GM21529 (cell line): ENCODE measurements around the gene SLC4A9.

Experiments used
- ATAC-seq: cut with Tn5 transposase; IDR thresholded peaks from one replicate; pipeline ENCODE4 v1.9.1; 2021; ENCODE audit not compliant: unreplicated experiment

SLC4A9 gene

GRCh38 chr5:140361901-140362300 is 1.9 kb downstream of the SLC4A9 start:
- no peak for ATAC-seq

- ATAC-seq, result no peak
Measured at GRCh38 chr5:140362311-140362710, 2.3 kb downstream of the SLC4A9 start.

- peak; percentile 93 for ATAC-seq
Measured at GRCh38 chr5:140362875-140363630, 3.1 kb downstream of the SLC4A9 start.

- ATAC-seq, result no peak
Measured at GRCh38 chr5:140363631-140364471, 3.9 kb downstream of the SLC4A9 start.

GRCh38 chr5:140364472-140364765 is 4.4 kb downstream of the SLC4A9 start:
- no peak for ATAC-seq

- no peak for ATAC-seq
Measured at GRCh38 chr5:140365282-140365681, 5.3 kb downstream of the SLC4A9 start.

GRCh38 chr5:140365941-140366340 is 5.9 kb downstream of the SLC4A9 start:
- no peak for ATAC-seq

- ATAC-seq, result no peak
Measured at GRCh38 chr5:140366589-140367255, 6.7 kb downstream of the SLC4A9 start.

- ATAC-seq, result no peak
Measured at GRCh38 chr5:140367256-140368013, 7.4 kb downstream of the SLC4A9 start.

- no peak for ATAC-seq
Measured at GRCh38 chr5:140371356-140372151, 11.6 kb downstream of the SLC4A9 start.

GRCh38 chr5:140372971-140373487 is 13.0 kb downstream of the SLC4A9 start:
- peak; percentile 82 for ATAC-seq

GRCh38 chr5:140381351-140381750 is 21.4 kb downstream of the SLC4A9 start:
- no peak for ATAC-seq

- ATAC-seq, result no peak
Measured at GRCh38 chr5:140381972-140382371, 22.0 kb downstream of the SLC4A9 start.

GRCh38 chr5:140382866-140383265 is 22.9 kb downstream of the SLC4A9 start:
- ATAC-seq, result no peak

- no peak for ATAC-seq
Measured at GRCh38 chr5:140383300-140383699, 23.3 kb downstream of the SLC4A9 start.

- ATAC-seq, result no peak
Measured at GRCh38 chr5:140388052-140388451, 28.1 kb downstream of the SLC4A9 start.

- no peak for ATAC-seq
Measured at GRCh38 chr5:140391312-140391711, 31.3 kb downstream of the SLC4A9 start.

- no peak for ATAC-seq
Measured at GRCh38 chr5:140391732-140392131, 31.7 kb downstream of the SLC4A9 start.

GRCh38 chr5:140393738-140394137 is 33.7 kb downstream of the SLC4A9 start:
- no peak for ATAC-seq

- ATAC-seq, result no peak
Measured at GRCh38 chr5:140398379-140398811, 38.4 kb downstream of the SLC4A9 start.
